ENCODE data around the gene PATL1. TPM values are rescaled to one million over a fixed set of nuclear protein-coding genes. Genes with fewer than 3 reads are reported as not detected.

PATL1 gene
- total and polyA plus RNA-seq, 2 of the 8 experiments (the other 6 are each of a cell fraction or from before 2014, with no cell fraction given) = 30.4 to 33.4 TPM

- TF ChIP-seq EP300 (IDR thresholded peaks at IDR 0.05; ENCODE audit: borderline replicate concordance in 1 of 2, low read depth in 2 of 2, low read length in 2 of 2) (no peak), SIN3A (conservative IDR thresholded peaks at IDR 0.05 in 1 of 2, IDR thresholded peaks at IDR 0.05 in 1 of 2; ENCODE audit: low read depth in 1 of 2, low read length in 2 of 2) (no peak), GABPA (IDR thresholded peaks at IDR 0.05; ENCODE audit: borderline replicate concordance, insufficient read depth, low read length) (no peak)
These were observed 2.6 kb upstream of the PATL1 start (continued) for GRCh38 chr11:59671471-59671870.

All from H1 (cell line).